Lower lobe of right lung (tissue), 2 donors: ENCODE measurements around the gene LILRB4. TPM values are rescaled to one million over a fixed set of nuclear protein-coding genes. Genes with fewer than 3 reads are reported as not detected.
A peak's percentile ranks its signal among the peaks of the same experiment; 100 is the strongest.
"Not testable (repeated sequence)": the region's sequence is repeated elsewhere in the genome, so short reads cannot be mapped to it uniquely, and the experiment has no call there.

Experiments used
- ATAC-seq, 2 donors: fragments of 200-7000 bp; cut with Tn5 transposase; one replicate each; pipeline ENCODE4 v1.9.1; 2020 to 2022; ENCODE audit warnings: mild to moderate bottlenecking in 2 of 2, moderate library complexity in 2 of 2
- DNase-seq: peaks from one replicate; pipeline ENCODE4 v3.0.0-alpha.2; 2020
- H3K27ac ChIP-seq: fragments of 200-600 bp; one replicate; pipeline ENCODE4 v1.8.0; 2022
- H3K27me3 ChIP-seq: fragments of 200-600 bp; one replicate; pipeline ENCODE4 v1.8.0; 2022; ENCODE audit warnings: low read depth
- H3K36me3 ChIP-seq: fragments of 200-600 bp; one replicate; pipeline ENCODE4 v1.8.0; 2022; ENCODE audit warnings: mild to moderate bottlenecking
- H3K4me1 ChIP-seq: fragments of 200-600 bp; one replicate; pipeline ENCODE4 v1.8.0; 2022
- H3K4me3 ChIP-seq: fragments of 200-600 bp; one replicate; pipeline ENCODE4 v1.8.0; 2022; ENCODE audit warnings: mild to moderate bottlenecking
- H3K9me3 ChIP-seq: fragments of 200-600 bp; one replicate; pipeline ENCODE4 v1.8.0; 2022
- intact Hi-C: fragments of 100-400 bp; cut with DNase I; formaldehyde crosslinking; loops from one replicate; pipeline ENCODE4 v1.11.0; 2022
- total RNA-seq: library from RNA; stranded (reverse); fragmentation: NEBNext Ultra II Directional; extraction: Animal tissue kit (Norgen Biotek cat#: 25700); gene quantifications from one replicate; pipeline ENCODE4 v1.2.1, GENCODE V29; 2021
- TF ChIP-seq, protein P1 (sequence below): fragments of 200-600 bp; IDR thresholded peaks from one replicate; pipeline ENCODE4 v1.8.0; 2022; ENCODE audit warnings: antibody characterized with exemption, mild to moderate bottlenecking
- donor health status: DM: no; HTN: yes; CAD: no; lungs with severe emphysema.

LILRB4 gene
- total RNA-seq, 1 donor from 2014 or later, result 43.7 TPM

DNA sequence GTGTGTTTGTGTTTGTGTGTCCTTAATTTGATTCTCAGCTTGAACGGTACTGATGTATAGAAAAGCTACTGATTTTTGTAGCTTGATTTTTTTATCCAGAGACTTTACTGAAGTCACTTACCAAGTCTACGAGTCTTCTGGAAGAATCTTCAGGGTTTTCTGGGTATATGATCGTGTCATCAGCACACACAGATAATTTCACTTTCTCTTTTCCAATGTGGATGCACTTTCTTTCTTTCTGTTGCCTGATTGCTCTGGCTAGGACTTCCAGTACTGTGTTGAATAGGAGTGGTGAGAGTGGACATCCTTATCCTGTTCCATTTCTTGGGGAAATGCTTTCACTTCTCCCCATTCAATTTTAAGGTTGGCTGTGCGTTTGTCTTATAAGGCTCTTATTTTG is 40.4 kb upstream of the LILRB4 start:
- no peak for DNase-seq
- H3K4me1 ChIP-seq, result no peaks in the 10 kb centered on the region
- intact Hi-C loops, result no loop called here
- ATAC-seq, result no peak
- no peak overlapping the region for H3K27ac ChIP-seq
- no peak overlapping the region for H3K4me3 ChIP-seq
- H3K9me3 ChIP-seq, result no peaks in the 10 kb centered on the region
- H3K27me3 ChIP-seq, result no peaks in the 10 kb centered on the region
- TF ChIP-seq, protein P1, sequence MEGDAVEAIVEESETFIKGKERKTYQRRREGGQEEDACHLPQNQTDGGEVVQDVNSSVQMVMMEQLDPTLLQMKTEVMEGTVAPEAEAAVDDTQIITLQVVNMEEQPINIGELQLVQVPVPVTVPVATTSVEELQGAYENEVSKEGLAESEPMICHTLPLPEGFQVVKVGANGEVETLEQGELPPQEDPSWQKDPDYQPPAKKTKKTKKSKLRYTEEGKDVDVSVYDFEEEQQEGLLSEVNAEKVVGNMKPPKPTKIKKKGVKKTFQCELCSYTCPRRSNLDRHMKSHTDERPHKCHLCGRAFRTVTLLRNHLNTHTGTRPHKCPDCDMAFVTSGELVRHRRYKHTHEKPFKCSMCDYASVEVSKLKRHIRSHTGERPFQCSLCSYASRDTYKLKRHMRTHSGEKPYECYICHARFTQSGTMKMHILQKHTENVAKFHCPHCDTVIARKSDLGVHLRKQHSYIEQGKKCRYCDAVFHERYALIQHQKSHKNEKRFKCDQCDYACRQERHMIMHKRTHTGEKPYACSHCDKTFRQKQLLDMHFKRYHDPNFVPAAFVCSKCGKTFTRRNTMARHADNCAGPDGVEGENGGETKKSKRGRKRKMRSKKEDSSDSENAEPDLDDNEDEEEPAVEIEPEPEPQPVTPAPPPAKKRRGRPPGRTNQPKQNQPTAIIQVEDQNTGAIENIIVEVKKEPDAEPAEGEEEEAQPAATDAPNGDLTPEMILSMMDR, result no peak
- no peaks in the 10 kb centered on the region for H3K36me3 ChIP-seq

DNA sequence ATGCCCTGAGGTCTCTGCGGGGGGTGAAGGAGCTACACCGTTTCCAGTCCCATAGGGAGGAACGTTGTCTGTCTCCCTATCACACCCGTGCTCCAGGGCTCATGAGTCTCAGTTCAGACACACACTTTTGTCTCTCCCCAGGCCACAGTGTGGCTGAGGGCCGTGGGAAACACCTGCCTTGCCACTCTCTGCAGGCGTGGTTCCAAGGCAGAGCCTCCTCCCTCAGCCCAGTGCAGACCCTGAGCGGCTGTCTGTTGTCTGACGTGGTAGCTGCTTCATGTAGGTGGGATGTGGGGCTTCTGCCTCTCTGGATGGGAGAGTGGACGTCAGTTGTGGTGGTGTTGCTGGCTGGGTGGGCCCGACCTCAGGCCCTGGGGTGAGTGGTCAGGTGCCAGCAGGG is 38.6 kb upstream of the LILRB4 start:
- H3K36me3 ChIP-seq, H3K9me3 ChIP-seq, H3K27ac ChIP-seq, DNase-seq, H3K27me3 ChIP-seq, H3K4me3 ChIP-seq, H3K4me1 ChIP-seq, intact Hi-C loops: not testable (repeated sequence)
- peak in 1 of 2 donors; percentile 29 for ATAC-seq

GRCh38 chr19:54624934-54625730 is 37.7 kb upstream of the LILRB4 start:
- H3K27me3 ChIP-seq, H3K36me3 ChIP-seq, DNase-seq, H3K4me3 ChIP-seq, H3K27ac ChIP-seq, H3K9me3 ChIP-seq, H3K4me1 ChIP-seq, intact Hi-C loops: not testable (repeated sequence)
- peak; percentile 21 to 39 for ATAC-seq

GRCh38 chr19:54626757-54627156 is 36.0 kb upstream of the LILRB4 start:
- intact Hi-C loops, result no loop called here
- ATAC-seq (no peak), DNase-seq (no peak)
- Histone ChIP-seq H3K4me1 (no peaks in the 10 kb centered on the region), H3K36me3 (no peaks in the 10 kb centered on the region), H3K27ac (no peak overlapping the region), H3K4me3 (no peak overlapping the region), H3K27me3 (peaks cover 4% of the 10 kb centered on the region), H3K9me3 (no peaks in the 10 kb centered on the region)
- TF ChIP-seq, protein P1, result no peak

DNA sequence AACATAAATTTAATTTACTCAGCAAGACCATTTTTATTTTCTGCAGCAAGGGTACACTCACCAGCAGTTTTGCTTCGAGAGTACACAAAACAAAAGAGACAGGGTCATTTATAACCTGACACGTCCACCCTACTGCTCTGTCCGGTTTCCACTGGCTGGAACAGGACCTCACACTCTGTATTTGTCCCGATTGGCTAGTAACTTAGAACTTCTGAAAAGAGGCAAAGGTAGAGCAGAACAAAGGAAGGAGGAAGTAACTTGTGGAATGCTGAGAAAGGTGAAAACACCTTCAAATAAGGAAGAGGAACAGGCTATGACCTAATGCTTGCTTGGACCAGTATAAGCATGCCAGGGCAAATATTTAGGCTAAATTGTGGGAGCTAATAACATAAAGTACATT is 34.9 kb upstream of the LILRB4 start:
- peaks cover 11% of the 10 kb centered on the region for H3K27me3 ChIP-seq
- ATAC-seq, H3K27ac ChIP-seq, DNase-seq, H3K4me1 ChIP-seq, H3K9me3 ChIP-seq, H3K4me3 ChIP-seq, H3K36me3 ChIP-seq, intact Hi-C loops: not testable (repeated sequence)

DNA sequence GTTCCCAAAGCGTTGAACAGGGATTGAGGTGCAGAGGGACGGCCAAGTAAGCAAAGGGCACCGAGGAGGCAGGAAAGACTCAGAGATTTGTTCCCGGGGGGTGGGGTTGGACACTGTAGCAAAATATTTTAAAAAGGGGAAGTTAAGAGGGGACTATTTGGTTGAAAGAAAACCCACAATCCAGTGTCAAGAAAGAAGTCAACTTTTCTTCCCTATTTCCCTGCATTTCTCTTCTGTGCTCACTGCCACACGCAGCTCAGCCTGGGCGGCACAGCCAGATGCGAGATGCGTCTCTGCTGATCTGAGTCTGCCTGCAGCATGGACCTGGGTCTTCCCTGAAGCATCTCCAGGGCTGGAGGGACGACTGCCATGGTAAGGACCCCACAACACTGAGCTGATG is 32.5 kb upstream of the LILRB4 start, which contains the start of gene LILRB1:
Gene LILRB1, plus strand, starts transcription at position 223 of the 400 bp plus-strand sequence. CDS start 590 bp downstream, outside the sequence.
- ATAC-seq, result peak; percentile 45 to 60
- H3K36me3 ChIP-seq, H3K27ac ChIP-seq, intact Hi-C loops, H3K4me1 ChIP-seq, H3K9me3 ChIP-seq, DNase-seq: not testable (repeated sequence)
- Histone ChIP-seq H3K27me3 (peaks cover 20% of the 10 kb centered on the region), H3K4me3 (peak within 1 kb of the TSS; percentile 27)

DNA sequence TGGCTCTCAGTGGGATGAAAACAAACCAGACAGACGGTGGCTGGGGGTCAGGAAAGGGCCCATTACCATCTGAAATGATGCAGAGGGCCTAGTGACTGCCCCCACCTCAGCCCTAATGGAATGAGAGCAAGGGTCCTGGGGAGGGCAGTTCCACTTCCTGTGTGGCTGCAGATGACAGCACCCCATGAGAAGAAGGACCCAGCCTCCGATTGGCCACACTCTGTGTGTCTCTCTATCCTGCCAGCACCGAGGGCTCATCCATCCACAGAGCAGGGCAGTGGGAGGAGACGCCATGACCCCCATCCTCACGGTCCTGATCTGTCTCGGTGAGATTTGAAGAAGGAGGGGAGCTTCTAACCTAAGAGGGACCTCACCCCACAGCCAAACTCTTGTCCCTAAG is 32.0 kb upstream of the LILRB4 start:
- ATAC-seq, result peak; percentile 35 to 48
- H3K4me1 ChIP-seq, result no peaks in the 10 kb centered on the region
- H3K9me3 ChIP-seq, result no peaks in the 10 kb centered on the region
- no peaks in the 10 kb centered on the region for H3K36me3 ChIP-seq
- no peak for DNase-seq
- peak overlapping the region; percentile 27 for H3K4me3 ChIP-seq
- intact Hi-C loops, result no loop called here
- peaks cover 23% of the 10 kb centered on the region for H3K27me3 ChIP-seq
- TF ChIP-seq, protein P1, result no peak
- H3K27ac ChIP-seq, result no peak overlapping the region

DNA sequence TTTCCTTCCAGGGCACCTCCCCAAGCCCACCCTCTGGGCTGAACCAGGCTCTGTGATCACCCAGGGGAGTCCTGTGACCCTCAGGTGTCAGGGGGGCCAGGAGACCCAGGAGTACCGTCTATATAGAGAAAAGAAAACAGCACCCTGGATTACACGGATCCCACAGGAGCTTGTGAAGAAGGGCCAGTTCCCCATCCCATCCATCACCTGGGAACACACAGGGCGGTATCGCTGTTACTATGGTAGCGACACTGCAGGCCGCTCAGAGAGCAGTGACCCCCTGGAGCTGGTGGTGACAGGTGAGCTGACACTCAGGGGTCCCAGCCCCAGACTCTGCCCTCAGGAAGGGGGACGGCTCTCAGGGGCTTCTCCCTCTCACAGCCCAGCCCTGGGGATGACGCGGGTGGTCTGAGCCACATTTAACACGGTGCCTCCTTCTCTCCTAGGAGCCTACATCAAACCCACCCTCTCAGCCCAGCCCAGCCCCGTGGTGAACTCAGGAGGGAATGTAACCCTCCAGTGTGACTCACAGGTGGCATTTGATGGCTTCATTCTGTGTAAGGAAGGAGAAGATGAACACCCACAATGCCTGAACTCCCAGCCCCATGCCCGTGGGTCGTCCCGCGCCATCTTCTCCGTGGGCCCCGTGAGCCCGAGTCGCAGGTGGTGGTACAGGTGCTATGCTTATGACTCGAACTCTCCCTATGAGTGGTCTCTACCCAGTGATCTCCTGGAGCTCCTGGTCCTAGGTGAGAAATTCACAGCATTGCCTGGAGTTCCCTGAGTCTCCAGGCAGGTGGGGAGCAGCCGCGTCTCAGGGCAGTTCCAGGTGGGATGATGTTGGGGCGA is 31.1 kb upstream of the LILRB4 start:
- H3K4me3 ChIP-seq, ATAC-seq, H3K4me1 ChIP-seq, DNase-seq, intact Hi-C loops, H3K27ac ChIP-seq, H3K9me3 ChIP-seq, H3K36me3 ChIP-seq: not testable (repeated sequence)
- peaks cover 23% of the 10 kb centered on the region for H3K27me3 ChIP-seq

GRCh38 chr19:54632517-54632916 is 30.3 kb upstream of the LILRB4 start:
- H3K27me3 ChIP-seq, result peaks cover 23% of the 10 kb centered on the region
- H3K36me3 ChIP-seq, H3K4me1 ChIP-seq, H3K27ac ChIP-seq, DNase-seq, ATAC-seq, H3K9me3 ChIP-seq, H3K4me3 ChIP-seq, intact Hi-C loops: not testable (repeated sequence)
